ENCODE measurements around the gene IL12B. TPM values are rescaled to one million over a fixed set of nuclear protein-coding genes. Genes with fewer than 3 reads are reported as not detected.

IL12B gene
- total RNA-seq, 4 donors from 2014 or later, result not detected

GRCh38 chr5:159342840-159343239 is 12.6 kb upstream of the IL12B start:
- TF ChIP-seq CTCF (IDR thresholded peaks at IDR 0.05) (no peak), POLR2A (IDR thresholded peaks at IDR 0.05) (no peak)
- no peak for DNase-seq
- H3K4me3 ChIP-seq, result no peak overlapping the region

GRCh38 chr5:159341906-159342310 is 11.6 kb upstream of the IL12B start:
- peak in 2 of 3 donors; percentile 23 to 67 for DNase-seq
- Histone ChIP-seq H3K36me3 (no peaks in the 10 kb centered on the region), H3K27ac (no peak overlapping the region)

More at GRCh38 chr5:159342840-159343239, 12.6 kb upstream of the IL12B start:
- Histone ChIP-seq H3K27ac (no peak overlapping the region), H3K36me3 (no peaks in the 10 kb centered on the region), H3K4me1 (no peaks in the 10 kb centered on the region), H3K9me3 (peaks cover 0 to 7% (median 1%) of the 10 kb centered on the region in 4 donors), H3K27me3 (no peaks in the 10 kb centered on the region)

GRCh38 chr5:159341145-159341544 is 10.9 kb upstream of the IL12B start:
- TF ChIP-seq POLR2A (IDR thresholded peaks at IDR 0.05), result no peak
- no peak for TF ChIP-seq CTCF (IDR thresholded peaks at IDR 0.05)
- no peak for DNase-seq
- H3K27me3 ChIP-seq, result no peaks in the 10 kb centered on the region
- H3K9me3 ChIP-seq, result peaks cover 0 to 7% (median 1%) of the 10 kb centered on the region in 4 donors
- H3K36me3 ChIP-seq, result no peaks in the 10 kb centered on the region
- H3K4me1 ChIP-seq, result no peaks in the 10 kb centered on the region
- H3K27ac ChIP-seq, result no peak overlapping the region
- H3K4me3 ChIP-seq, result no peak overlapping the region

More at GRCh38 chr5:159341906-159342310, 11.6 kb upstream of the IL12B start:
- TF ChIP-seq POLR2A (IDR thresholded peaks at IDR 0.05), result no peak
- H3K4me3 ChIP-seq, result no peak overlapping the region
- H3K27me3 ChIP-seq, result no peaks in the 10 kb centered on the region
- peaks cover 0 to 7% (median 1%) of the 10 kb centered on the region in 4 donors for H3K9me3 ChIP-seq
- H3K4me1 ChIP-seq, result no peaks in the 10 kb centered on the region

- H3K27ac ChIP-seq, result no peak overlapping the region
- no peak for TF ChIP-seq POLR2A (IDR thresholded peaks at IDR 0.05)
- TF ChIP-seq CTCF (IDR thresholded peaks at IDR 0.05), result no peak
- H3K27me3 ChIP-seq, result no peaks in the 10 kb centered on the region
- H3K36me3 ChIP-seq, result no peaks in the 10 kb centered on the region
- H3K4me3 ChIP-seq, result no peak overlapping the region
- no peaks in the 10 kb centered on the region for H3K4me1 ChIP-seq
- DNase-seq, result no peak
- H3K9me3 ChIP-seq, result peaks cover 0 to 7% (median 1%) of the 10 kb centered on the region in 4 donors
Measured at GRCh38 chr5:159340511-159340910, 10.2 kb upstream of the IL12B start.

GRCh38 chr5:159339460-159339859 is 9.2 kb upstream of the IL12B start:
- Histone ChIP-seq H3K27ac (no peak overlapping the region), H3K9me3 (peaks cover 0 to 7% (median under 1%) of the 10 kb centered on the region in 4 donors), H3K36me3 (no peaks in the 10 kb centered on the region), H3K4me1 (no peaks in the 10 kb centered on the region), H3K4me3 (no peak overlapping the region), H3K27me3 (no peaks in the 10 kb centered on the region)
- no peak for DNase-seq
- TF ChIP-seq CTCF (IDR thresholded peaks at IDR 0.05) (no peak), POLR2A (IDR thresholded peaks at IDR 0.05) (no peak)

GRCh38 chr5:159338118-159338517 is 7.8 kb upstream of the IL12B start:
- Histone ChIP-seq H3K36me3 (no peaks in the 10 kb centered on the region), H3K4me3 (no peak overlapping the region), H3K4me1 (no peaks in the 10 kb centered on the region), H3K27me3 (no peaks in the 10 kb centered on the region), H3K27ac (no peak overlapping the region), H3K9me3 (no peaks in the 10 kb centered on the region)
- TF ChIP-seq POLR2A (IDR thresholded peaks at IDR 0.05), result no peak
- DNase-seq, result no peak
